ENCODE measurements around the gene IPCEF1.

The IPCEF1 gene

GRCh38 chr6:154226461-154226860 lies 130.1 kb downstream of the IPCEF1 start (continued):
- TF ChIP-seq CREB5 (CRISPR knock-in tag; IDR thresholded peaks at IDR 0.05; ENCODE audit: low read depth) (no peak), ZNF565 (CRISPR knock-in tag; conservative IDR thresholded peaks at IDR 0.05; ENCODE audit: low read depth) (no peak), POU6F1 (CRISPR knock-in tag; IDR thresholded peaks at IDR 0.05; ENCODE audit: borderline replicate concordance, low read depth) (no peak)

GRCh38 chr6:154223296-154223695 lies 133.3 kb downstream of the IPCEF1 start:
- ATAC-seq, result no peak
- no peak for TF ChIP-seq TCF4 (CRISPR knock-in tag; IDR thresholded peaks at IDR 0.05; ENCODE audit: borderline replicate concordance)
- TF ChIP-seq ZC3H10 (CRISPR knock-in tag; IDR thresholded peaks at IDR 0.05), result no peak
- no peak for TF ChIP-seq ZNF70 (CRISPR knock-in tag; IDR thresholded peaks at IDR 0.05)
- TF ChIP-seq ZNF565 (CRISPR knock-in tag; conservative IDR thresholded peaks at IDR 0.05; ENCODE audit: low read depth), result no peak
- no peak for TF ChIP-seq CSRNP3 (CRISPR knock-in tag; IDR thresholded peaks at IDR 0.05)
- TF ChIP-seq PATZ1 (CRISPR knock-in tag; IDR thresholded peaks at IDR 0.05; ENCODE audit: borderline replicate concordance), result no peak
- TF ChIP-seq TSHZ2 (CRISPR knock-in tag; IDR thresholded peaks at IDR 0.05), result no peak
- TF ChIP-seq PPARA (CRISPR knock-in tag; IDR thresholded peaks at IDR 0.05; ENCODE audit: borderline replicate concordance), result no peak
- TF ChIP-seq ZNF8 (CRISPR knock-in tag; IDR thresholded peaks at IDR 0.05), result no peak
- no peak for TF ChIP-seq ZFP30 (CRISPR knock-in tag; IDR thresholded peaks at IDR 0.05)
- TF ChIP-seq CSDC2 (CRISPR knock-in tag; IDR thresholded peaks at IDR 0.05), result no peak
- no peak for TF ChIP-seq RARB (CRISPR knock-in tag; IDR thresholded peaks at IDR 0.05)
- no peak for TF ChIP-seq OSR1 (CRISPR knock-in tag; IDR thresholded peaks at IDR 0.05)
- no peak for TF ChIP-seq ZFP3 (CRISPR knock-in tag; IDR thresholded peaks at IDR 0.05)
- TF ChIP-seq TOX (CRISPR knock-in tag; IDR thresholded peaks at IDR 0.05; ENCODE audit: borderline replicate concordance), result no peak
- no peak for TF ChIP-seq POU6F1 (CRISPR knock-in tag; IDR thresholded peaks at IDR 0.05; ENCODE audit: borderline replicate concordance, low read depth)
- TF ChIP-seq ARNTL (CRISPR knock-in tag; IDR thresholded peaks at IDR 0.05; ENCODE audit: borderline replicate concordance, low read depth), result no peak
- TF ChIP-seq GLIS3 (CRISPR knock-in tag; IDR thresholded peaks at IDR 0.05), result no peak

GRCh38 chr6:154222716-154223115 lies 133.9 kb downstream of the IPCEF1 start:
- ATAC-seq, result no peak
- TF ChIP-seq SNAI2 (CRISPR knock-in tag; IDR thresholded peaks at IDR 0.05) (no peak), ESRRG (CRISPR knock-in tag; IDR thresholded peaks at IDR 0.05) (no peak), OSR1 (CRISPR knock-in tag; IDR thresholded peaks at IDR 0.05) (no peak), ISL1 (CRISPR knock-in tag; IDR thresholded peaks at IDR 0.05) (no peak), PATZ1 (CRISPR knock-in tag; IDR thresholded peaks at IDR 0.05; ENCODE audit: borderline replicate concordance) (no peak), ZNF565 (CRISPR knock-in tag; conservative IDR thresholded peaks at IDR 0.05; ENCODE audit: low read depth) (no peak), TCF4 (CRISPR knock-in tag; IDR thresholded peaks at IDR 0.05; ENCODE audit: borderline replicate concordance) (no peak), CSDC2 (CRISPR knock-in tag; IDR thresholded peaks at IDR 0.05) (no peak), GLIS3 (CRISPR knock-in tag; IDR thresholded peaks at IDR 0.05) (no peak), CSRNP3 (CRISPR knock-in tag; IDR thresholded peaks at IDR 0.05) (no peak), TOX (CRISPR knock-in tag; IDR thresholded peaks at IDR 0.05; ENCODE audit: borderline replicate concordance) (no peak)
